Measurements from ENCODE around the gene TGFB2. TPM values are rescaled to one million over a fixed set of nuclear protein-coding genes. Genes with fewer than 3 reads are reported as not detected.

The TGFB2 gene
- total and polyA plus RNA-seq, 2 donors (not counting 3 experiments of a cell fraction or from before 2014, with no cell fraction given), result 21.2 to 43.5 TPM

DNA sequence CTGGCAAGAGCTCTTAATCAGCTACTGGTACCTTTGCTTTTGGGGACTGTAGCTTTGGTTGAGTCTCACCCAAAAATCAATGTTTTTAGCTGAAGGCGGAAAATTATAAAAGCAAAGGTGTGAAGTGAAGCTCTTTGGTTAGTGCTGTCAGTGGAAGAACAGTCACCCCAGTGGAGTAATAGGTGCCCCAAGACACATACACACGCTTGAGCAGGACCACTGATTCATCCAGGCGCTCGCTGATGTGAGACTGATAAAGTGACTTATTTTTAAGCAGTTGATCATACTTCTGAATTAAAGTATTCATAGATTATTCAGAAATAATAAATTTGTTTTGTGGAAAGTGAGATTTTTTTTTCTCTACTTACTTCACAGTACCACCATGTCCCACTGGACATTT is 37.1 kb downstream of the TGFB2 start:
- no peak for FAIRE-seq
- Histone ChIP-seq H3K4me3 (replicated peaks in 1 of 3; ENCODE audit: insufficient read depth in 1 of 3, low read depth in 1 of 3, low read length in 3 of 3) (no peak overlapping the region), H3K4me1 (ENCODE audit: control insufficient read depth, extremely low read depth, insufficient read depth, low read length) (peaks cover 28% of the 10 kb centered on the region), H3K9me1 (replicated peaks; ENCODE audit: control insufficient read depth, extremely low read depth, insufficient read depth, low read length) (no peaks in the 10 kb centered on the region), H3K27me3 (ENCODE audit: control insufficient read depth in 2 of 2, insufficient read depth in 2 of 2, low read length in 2 of 2) (no peaks in the 10 kb centered on the region), H2AFZ (ENCODE audit: low read depth, low read length) (no peak overlapping the region), H3K9ac (replicated peaks; ENCODE audit: extremely low read depth, insufficient read depth, low read length) (no peak overlapping the region), H3K4me2 (ENCODE audit: insufficient read depth, low read length) (no peak overlapping the region), H4K20me1 (replicated peaks; ENCODE audit: control insufficient read depth, extremely low read depth, insufficient read depth, low read length) (no peaks in the 10 kb centered on the region), H3K79me2 (ENCODE audit: control insufficient read depth, insufficient read depth, low read length) (no peaks in the 10 kb centered on the region), H3K27ac (ENCODE audit: insufficient read depth, low read depth, low read length) (no peak overlapping the region), H3K9me3 (replicated peaks; ENCODE audit: control insufficient read depth, insufficient read depth, low read length) (no peaks in the 10 kb centered on the region), H3K36me3 (ENCODE audit: control insufficient read depth in 2 of 2, extremely low read depth in 1 of 2, insufficient read depth in 2 of 2, low read length in 2 of 2) (no peaks in the 10 kb centered on the region)
- DNase-seq (ENCODE audit: low read depth, low spot score), result no peak
- dilution Hi-C loops (cut with MboI; ENCODE audit: extremely low pct_ligation_motif_present, low sequenced_read_pairs), result no loop called here
- TF ChIP-seq MYC (IDR thresholded peaks at IDR 0.05; ENCODE audit: low read depth, low read length), result no peak
- no peak for TF ChIP-seq EZH2 (IDR thresholded peaks at IDR 0.05; ENCODE audit: borderline replicate concordance, low read depth, low read length, severe bottlenecking)
- no peak for TF ChIP-seq JUN (IDR thresholded peaks at IDR 0.05; ENCODE audit: borderline replicate concordance, insufficient read depth, insufficient read length, low read depth)
- TF ChIP-seq FOS (IDR thresholded peaks at IDR 0.05; ENCODE audit: borderline replicate concordance, insufficient read depth, low read length), result no peak
- no peak for TF ChIP-seq POLR2A (IDR thresholded peaks at IDR 0.05; ENCODE audit: low read depth, low read length)
- TF ChIP-seq POLR2AphosphoS5 (IDR thresholded peaks at IDR 0.05; ENCODE audit: insufficient read depth, low read depth, low read length), result no peak
- TF ChIP-seq, protein P1, sequence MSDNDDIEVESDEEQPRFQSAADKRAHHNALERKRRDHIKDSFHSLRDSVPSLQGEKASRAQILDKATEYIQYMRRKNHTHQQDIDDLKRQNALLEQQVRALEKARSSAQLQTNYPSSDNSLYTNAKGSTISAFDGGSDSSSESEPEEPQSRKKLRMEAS (IDR thresholded peaks at IDR 0.05; ENCODE audit: insufficient read depth, insufficient read length), result no peak
- TF ChIP-seq GATA2 (IDR thresholded peaks at IDR 0.05; ENCODE audit: insufficient read depth, insufficient read length, low read depth, low read length), result no peak
- TF ChIP-seq, protein P2, sequence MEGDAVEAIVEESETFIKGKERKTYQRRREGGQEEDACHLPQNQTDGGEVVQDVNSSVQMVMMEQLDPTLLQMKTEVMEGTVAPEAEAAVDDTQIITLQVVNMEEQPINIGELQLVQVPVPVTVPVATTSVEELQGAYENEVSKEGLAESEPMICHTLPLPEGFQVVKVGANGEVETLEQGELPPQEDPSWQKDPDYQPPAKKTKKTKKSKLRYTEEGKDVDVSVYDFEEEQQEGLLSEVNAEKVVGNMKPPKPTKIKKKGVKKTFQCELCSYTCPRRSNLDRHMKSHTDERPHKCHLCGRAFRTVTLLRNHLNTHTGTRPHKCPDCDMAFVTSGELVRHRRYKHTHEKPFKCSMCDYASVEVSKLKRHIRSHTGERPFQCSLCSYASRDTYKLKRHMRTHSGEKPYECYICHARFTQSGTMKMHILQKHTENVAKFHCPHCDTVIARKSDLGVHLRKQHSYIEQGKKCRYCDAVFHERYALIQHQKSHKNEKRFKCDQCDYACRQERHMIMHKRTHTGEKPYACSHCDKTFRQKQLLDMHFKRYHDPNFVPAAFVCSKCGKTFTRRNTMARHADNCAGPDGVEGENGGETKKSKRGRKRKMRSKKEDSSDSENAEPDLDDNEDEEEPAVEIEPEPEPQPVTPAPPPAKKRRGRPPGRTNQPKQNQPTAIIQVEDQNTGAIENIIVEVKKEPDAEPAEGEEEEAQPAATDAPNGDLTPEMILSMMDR (IDR thresholded peaks at IDR 0.05; ENCODE audit: extremely low read depth in 1 of 2, insufficient read depth in 1 of 2, low read depth in 1 of 2, low read length in 2 of 2), result no peak
- intact Hi-C loops (cut with micrococcal nuclease), result loop anchor here (2.0 to 5.0 kb wide), 2 partner anchors 325 to 920 kb away; no protein-coding TSS in a partner anchor
- CTCF ChIA-PET, result interaction anchor here (0.8 to 2.0 kb wide), 2 partner anchors 10 to 53 kb away, joined by 3 to 5 read pairs; no protein-coding TSS in a partner anchor
- BruUV-seq (replicated peaks), result no TSS peak
- POLR2A ChIA-PET, result no interaction called here
